ENCODE measurements around the gene ATG4C. TPM values are rescaled to one million over a fixed set of nuclear protein-coding genes. Genes with fewer than 3 reads are reported as not detected.
"Not testable (repeated sequence)": the region's sequence is repeated elsewhere in the genome, so short reads cannot be mapped to it uniquely, and the experiment has no call there.

ATG4C gene
- total and polyA plus RNA-seq, 2 donors from 2014 or later = 8.7 to 9.5 TPM

DNA sequence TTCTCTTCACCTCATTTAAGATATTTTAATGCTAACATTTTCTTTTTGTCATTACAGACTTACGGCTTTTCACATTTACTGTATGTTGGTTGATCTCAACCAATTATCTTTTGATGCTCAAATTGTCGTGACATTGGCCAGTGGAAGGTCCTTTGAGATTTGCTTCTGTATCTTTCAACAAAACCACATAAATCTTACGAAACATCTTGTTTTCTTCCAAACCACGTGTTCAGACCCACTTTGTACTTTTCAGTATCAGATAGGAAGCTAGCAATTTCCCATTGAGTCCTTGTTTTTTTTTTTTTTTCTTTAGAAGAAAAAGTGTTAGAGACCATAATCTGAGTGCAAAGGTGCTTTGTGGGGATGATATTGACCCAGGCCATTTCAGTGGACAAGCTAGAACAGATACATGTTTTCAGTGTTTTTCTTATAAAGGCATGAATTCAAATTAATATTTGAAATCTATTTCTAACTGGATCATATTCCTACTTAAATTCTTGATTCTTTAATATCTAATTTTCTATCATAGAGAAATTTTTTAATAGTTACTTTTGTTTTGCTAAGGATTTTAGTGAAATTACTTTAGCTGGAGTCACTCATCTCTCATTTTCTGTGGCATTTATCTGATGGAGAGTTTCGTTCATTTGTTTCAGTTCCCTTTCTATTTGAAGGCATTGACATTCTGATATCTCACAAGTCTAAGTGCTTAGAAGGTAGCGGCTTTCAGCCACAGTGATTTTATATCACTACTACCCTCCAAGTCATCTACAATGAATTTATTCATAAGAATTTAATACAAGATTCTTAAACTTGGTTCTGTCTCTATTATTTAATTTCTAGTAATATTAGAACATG is 26.7 kb downstream of the ATG4C start:
- Histone ChIP-seq H3K4me1 (ENCODE audit: control insufficient read depth in 2 of 3, insufficient read depth in 2 of 3, low read depth in 1 of 3, low read length in 3 of 3) (no peaks in the 10 kb centered on the region), H3K9me3 (ENCODE audit: control insufficient read depth in 2 of 3, insufficient read depth in 1 of 3, low read length in 3 of 3) (no peaks in the 10 kb centered on the region), H3K36me3 (ENCODE audit: control insufficient read depth in 2 of 3, insufficient read depth in 3 of 3, low read length in 3 of 3) (no peaks in the 10 kb centered on the region), H3K27ac (ENCODE audit: low read depth in 2 of 2, low read length in 2 of 2) (no peak overlapping the region), H3K9ac (ENCODE audit: low read length in 3 of 3) (no peak overlapping the region), H3K4me3 (ENCODE audit: low read length in 3 of 3) (no peak overlapping the region), H3K27me3 (ENCODE audit: control insufficient read depth, insufficient read depth, low read length) (no peaks in the 10 kb centered on the region)
- FAIRE-seq (no peak), DNase-seq (no peak)
- TF ChIP-seq, protein P1, sequence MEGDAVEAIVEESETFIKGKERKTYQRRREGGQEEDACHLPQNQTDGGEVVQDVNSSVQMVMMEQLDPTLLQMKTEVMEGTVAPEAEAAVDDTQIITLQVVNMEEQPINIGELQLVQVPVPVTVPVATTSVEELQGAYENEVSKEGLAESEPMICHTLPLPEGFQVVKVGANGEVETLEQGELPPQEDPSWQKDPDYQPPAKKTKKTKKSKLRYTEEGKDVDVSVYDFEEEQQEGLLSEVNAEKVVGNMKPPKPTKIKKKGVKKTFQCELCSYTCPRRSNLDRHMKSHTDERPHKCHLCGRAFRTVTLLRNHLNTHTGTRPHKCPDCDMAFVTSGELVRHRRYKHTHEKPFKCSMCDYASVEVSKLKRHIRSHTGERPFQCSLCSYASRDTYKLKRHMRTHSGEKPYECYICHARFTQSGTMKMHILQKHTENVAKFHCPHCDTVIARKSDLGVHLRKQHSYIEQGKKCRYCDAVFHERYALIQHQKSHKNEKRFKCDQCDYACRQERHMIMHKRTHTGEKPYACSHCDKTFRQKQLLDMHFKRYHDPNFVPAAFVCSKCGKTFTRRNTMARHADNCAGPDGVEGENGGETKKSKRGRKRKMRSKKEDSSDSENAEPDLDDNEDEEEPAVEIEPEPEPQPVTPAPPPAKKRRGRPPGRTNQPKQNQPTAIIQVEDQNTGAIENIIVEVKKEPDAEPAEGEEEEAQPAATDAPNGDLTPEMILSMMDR (IDR thresholded peaks at IDR 0.05; ENCODE audit: borderline replicate concordance, extremely low read depth, insufficient read depth) = no peak
- intact Hi-C loops (cut with DNase I) = no loop called here

DNA sequence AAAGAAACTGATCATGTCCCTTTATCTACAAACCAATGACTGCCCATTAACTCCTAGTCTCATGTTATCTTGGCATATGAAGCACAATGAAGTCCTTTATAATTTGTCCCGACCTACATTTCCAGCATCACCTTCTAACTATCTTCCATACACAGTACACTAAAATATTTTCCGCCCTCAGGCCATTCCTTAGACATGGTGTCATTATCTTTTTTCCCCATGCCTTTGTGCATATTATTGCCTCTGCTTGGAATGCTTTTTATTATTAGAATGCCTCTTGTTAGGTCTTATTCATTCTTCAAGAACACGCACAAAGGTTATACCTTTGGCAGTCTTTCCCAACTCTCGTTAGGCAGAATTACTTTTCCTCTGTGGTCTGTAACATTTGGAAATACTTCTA is 39.6 kb downstream of the ATG4C start:
- Histone ChIP-seq H3K27ac (ENCODE audit: low read depth in 2 of 2, low read length in 2 of 2) (no peak overlapping the region), H3K27me3 (ENCODE audit: control insufficient read depth, insufficient read depth, low read length) (no peaks in the 10 kb centered on the region), H3K36me3 (ENCODE audit: control insufficient read depth in 2 of 3, insufficient read depth in 3 of 3, low read length in 3 of 3) (no peaks in the 10 kb centered on the region), H3K4me1 (ENCODE audit: control insufficient read depth in 2 of 3, insufficient read depth in 2 of 3, low read depth in 1 of 3, low read length in 3 of 3) (no peaks in the 10 kb centered on the region), H3K9ac (ENCODE audit: low read length in 3 of 3) (no peak overlapping the region), H3K4me3 (ENCODE audit: low read length in 3 of 3) (no peak overlapping the region), H3K9me3 (ENCODE audit: control insufficient read depth in 2 of 3, insufficient read depth in 1 of 3, low read length in 3 of 3) (no peaks in the 10 kb centered on the region)
- no peak for FAIRE-seq
- TF ChIP-seq, protein P1 (IDR thresholded peaks at IDR 0.05; ENCODE audit: borderline replicate concordance, extremely low read depth, insufficient read depth) = no peak
- intact Hi-C loops (cut with DNase I) = no loop called here
- DNase-seq = no peak

DNA sequence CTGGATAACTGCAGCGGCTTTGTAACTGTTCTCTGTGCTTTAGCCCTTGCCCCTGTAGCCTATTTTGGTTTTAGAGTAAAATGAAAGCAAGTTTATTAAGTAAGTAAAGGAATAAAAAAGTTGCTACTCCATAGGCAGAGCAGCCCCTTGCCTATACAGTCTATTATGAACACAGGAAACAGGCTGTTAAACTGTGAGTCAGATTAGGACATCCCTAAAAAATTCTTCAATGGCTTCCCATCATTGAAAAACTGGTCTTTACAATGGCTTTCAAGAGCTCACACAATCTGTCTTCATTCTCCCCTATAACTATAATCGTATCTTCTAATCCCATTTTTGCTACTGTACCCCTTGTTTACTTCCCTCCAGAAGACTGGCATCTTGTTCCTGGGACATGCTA is 43.0 kb downstream of the ATG4C start:
- no peaks in the 10 kb centered on the region for H3K27me3 ChIP-seq (ENCODE audit: control insufficient read depth, insufficient read depth, low read length)
- no peak overlapping the region for H3K27ac ChIP-seq (ENCODE audit: low read depth in 2 of 2, low read length in 2 of 2)
- FAIRE-seq (no peak), DNase-seq (no peak)
- H3K9me3 ChIP-seq (ENCODE audit: control insufficient read depth in 2 of 3, insufficient read depth in 1 of 3, low read length in 3 of 3) = no peaks in the 10 kb centered on the region
- intact Hi-C loops (cut with DNase I) = no loop called here
- H3K36me3 ChIP-seq (ENCODE audit: control insufficient read depth in 2 of 3, insufficient read depth in 3 of 3, low read length in 3 of 3) = no peaks in the 10 kb centered on the region
- TF ChIP-seq, protein P1 (IDR thresholded peaks at IDR 0.05; ENCODE audit: borderline replicate concordance, extremely low read depth, insufficient read depth) = no peak
- H3K4me3 ChIP-seq (ENCODE audit: low read length in 3 of 3) = no peak overlapping the region
- H3K4me1 ChIP-seq (ENCODE audit: control insufficient read depth in 2 of 3, insufficient read depth in 2 of 3, low read depth in 1 of 3, low read length in 3 of 3) = no peaks in the 10 kb centered on the region
- no peak overlapping the region for H3K9ac ChIP-seq (ENCODE audit: low read length in 3 of 3)

DNA sequence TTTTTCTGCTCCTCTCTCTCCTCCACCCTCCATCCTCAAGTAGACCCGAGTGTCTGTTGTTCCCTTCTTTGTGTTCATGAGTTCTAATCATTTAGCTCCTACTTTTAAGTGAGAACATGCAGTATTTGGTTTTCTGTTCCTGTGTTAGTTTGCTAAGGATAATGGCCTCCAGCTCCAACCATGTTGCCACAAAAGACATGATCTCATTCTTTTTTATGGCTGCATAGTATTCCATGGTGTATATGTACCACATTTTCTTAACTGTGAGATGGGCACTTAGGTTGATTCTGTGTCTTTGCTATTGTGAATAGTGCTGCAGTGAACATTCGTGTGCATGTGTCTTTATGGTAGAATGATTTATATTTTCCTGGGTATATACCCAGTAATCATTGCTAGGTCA is 43.9 kb downstream of the ATG4C start:
- H3K36me3 ChIP-seq (ENCODE audit: control insufficient read depth in 2 of 3, insufficient read depth in 3 of 3, low read length in 3 of 3); H3K27me3 ChIP-seq (ENCODE audit: control insufficient read depth, insufficient read depth, low read length); H3K4me1 ChIP-seq (ENCODE audit: control insufficient read depth in 2 of 3, insufficient read depth in 2 of 3, low read depth in 1 of 3, low read length in 3 of 3); H3K9me3 ChIP-seq (ENCODE audit: control insufficient read depth in 2 of 3, insufficient read depth in 1 of 3, low read length in 3 of 3); FAIRE-seq; H3K27ac ChIP-seq (ENCODE audit: low read depth in 2 of 2, low read length in 2 of 2); DNase-seq; H3K9ac ChIP-seq (ENCODE audit: low read length in 3 of 3); H3K4me3 ChIP-seq (ENCODE audit: low read length in 3 of 3); intact Hi-C loops (cut with DNase I): not testable (repeated sequence)
